Sigmoid colon (tissue), 4 donors: Measurements from ENCODE around the gene TMC2.

Source experiments
- EP300 ChIP-seq, 4 donors: sonication (generic); formaldehyde crosslinking; IDR thresholded peaks; one replicate each; pipeline ENCODE4 v1.6.1; 2017; ENCODE audit warnings: antibody characterized with exemption in 4 of 4
- POLR2A ChIP-seq, 2 donors: fragments of 450-650 bp; IDR thresholded peaks; one replicate each; pipeline ENCODE4 v1.6.1; 2016; ENCODE audit warnings: antibody characterized with exemption in 2 of 2, mild to moderate bottlenecking in 2 of 2, moderate library complexity in 2 of 2
- POLR2AphosphoS5 ChIP-seq, 4 donors: sonication (generic); formaldehyde crosslinking; IDR thresholded peaks; one replicate each; pipeline ENCODE4 v1.6.1; 2017; ENCODE audit warnings: antibody characterized with exemption in 4 of 4
- TF ChIP-seq, protein P1 (sequence below), 4 experiments: fragments of 450-650 bp in 3 of 4; fragments of 200-600 bp in 1 of 4; IDR thresholded peaks; one replicate each; pipeline ENCODE4 v1.5.1; 2016 to 2019; ENCODE audit warnings: antibody characterized with exemption in 4 of 4, mild to moderate bottlenecking in 3 of 4, moderate library complexity in 2 of 4

DNA sequence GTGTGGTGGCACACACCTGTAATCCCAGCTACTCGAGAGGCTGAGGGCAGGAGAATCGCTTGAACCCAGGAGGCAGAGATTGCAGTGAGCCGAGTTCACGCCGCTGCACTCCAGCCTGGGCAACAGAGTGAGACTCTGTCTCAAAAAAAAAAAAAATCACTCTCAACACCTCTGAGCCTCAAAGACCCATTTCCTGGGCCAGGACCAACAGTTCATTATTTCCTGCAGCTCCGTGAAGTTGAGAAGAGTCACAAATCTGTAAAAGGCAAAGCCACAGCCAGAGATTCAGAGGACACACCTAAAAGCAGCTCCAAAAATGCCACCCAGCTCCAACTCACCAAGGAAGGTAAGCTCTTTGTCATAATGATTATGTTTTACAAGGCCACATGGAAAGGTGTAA lies 100.9 kb downstream of the TMC2 start:
- no peak for TF ChIP-seq EP300 (IDR thresholded peaks at IDR 0.05)
- TF ChIP-seq POLR2AphosphoS5 (IDR thresholded peaks at IDR 0.05), result no peak
- TF ChIP-seq, protein P1, sequence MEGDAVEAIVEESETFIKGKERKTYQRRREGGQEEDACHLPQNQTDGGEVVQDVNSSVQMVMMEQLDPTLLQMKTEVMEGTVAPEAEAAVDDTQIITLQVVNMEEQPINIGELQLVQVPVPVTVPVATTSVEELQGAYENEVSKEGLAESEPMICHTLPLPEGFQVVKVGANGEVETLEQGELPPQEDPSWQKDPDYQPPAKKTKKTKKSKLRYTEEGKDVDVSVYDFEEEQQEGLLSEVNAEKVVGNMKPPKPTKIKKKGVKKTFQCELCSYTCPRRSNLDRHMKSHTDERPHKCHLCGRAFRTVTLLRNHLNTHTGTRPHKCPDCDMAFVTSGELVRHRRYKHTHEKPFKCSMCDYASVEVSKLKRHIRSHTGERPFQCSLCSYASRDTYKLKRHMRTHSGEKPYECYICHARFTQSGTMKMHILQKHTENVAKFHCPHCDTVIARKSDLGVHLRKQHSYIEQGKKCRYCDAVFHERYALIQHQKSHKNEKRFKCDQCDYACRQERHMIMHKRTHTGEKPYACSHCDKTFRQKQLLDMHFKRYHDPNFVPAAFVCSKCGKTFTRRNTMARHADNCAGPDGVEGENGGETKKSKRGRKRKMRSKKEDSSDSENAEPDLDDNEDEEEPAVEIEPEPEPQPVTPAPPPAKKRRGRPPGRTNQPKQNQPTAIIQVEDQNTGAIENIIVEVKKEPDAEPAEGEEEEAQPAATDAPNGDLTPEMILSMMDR (IDR thresholded peaks at IDR 0.05), result no peak
- no peak for TF ChIP-seq POLR2A (IDR thresholded peaks at IDR 0.05)
